ENCODE results near the gene SLC39A9. TPM values are rescaled to one million over a fixed set of nuclear protein-coding genes. Genes with fewer than 3 reads are reported as not detected.

The SLC39A9 gene
- total and polyA plus RNA-seq, 2 donors (not counting 1 experiment from before 2014, with no cell fraction given), result 18.4 to 59.1 TPM

GRCh38 chr14:69484444-69485314 is 86.2 kb downstream of the SLC39A9 start, which contains the start of gene PLEKHD1:
Gene PLEKHD1 (plus strand): TSS chr14:69484728. CDS start chr14:69484966, 238 bp downstream.
- Histone ChIP-seq H2AFZ (ENCODE audit: insufficient read depth, low read depth, low read length, poor library complexity, severe bottlenecking) (no peak within 1 kb of the TSS), H4K20me1 (ENCODE audit: control insufficient read depth, insufficient read depth, low read length, poor library complexity, severe bottlenecking) (no peaks in the 10 kb centered on the region), H3K27ac (ENCODE audit: low read length in 2 of 2) (no peak within 1 kb of the TSS), H3K4me3 (ENCODE audit: control extremely low read depth in 1 of 5, extremely low read depth in 1 of 5, insufficient read depth in 1 of 5, low read depth in 2 of 5, low read length in 4 of 5) (no peak within 1 kb of the TSS), H3K4me2 (replicated peaks; ENCODE audit: low read depth, low read length, poor library complexity, severe bottlenecking) (peak within 1 kb of the TSS; percentile 50), H3K9me3 (ENCODE audit: control extremely low read depth in 1 of 3, control insufficient read depth in 2 of 3, insufficient read depth in 1 of 3, low read length in 2 of 3) (no peaks in the 10 kb centered on the region), H3K27me3 (replicated peaks in 1 of 4; ENCODE audit: control extremely low read depth in 1 of 4, control insufficient read depth in 3 of 4, insufficient read depth in 4 of 4, low read length in 3 of 4) (peaks cover 0 to 51% (median 17%) of the 10 kb centered on the region in 4 experiments), H3K36me3 (replicated peaks in 1 of 2; ENCODE audit: control extremely low read depth in 1 of 2, control insufficient read depth in 1 of 2, extremely low read depth in 1 of 2, insufficient read depth in 2 of 2, low read length in 1 of 2) (no peaks in the 10 kb centered on the region), H3K4me1 (ENCODE audit: control insufficient read depth in 2 of 2, insufficient read depth in 2 of 2, low read length in 2 of 2) (peaks cover 11 to 16% of the 10 kb centered on the region in 2 donors), H3K9ac (ENCODE audit: low read length) (no peak within 1 kb of the TSS), H3K79me2 (ENCODE audit: control insufficient read depth, insufficient read depth, low read length) (no peaks in the 10 kb centered on the region)
- Mint-ChIP-seq H3K9me3 (ENCODE audit: insufficient read depth) (no peaks in the 10 kb centered on the region), H3K4me1 (peaks cover 23% of the 10 kb centered on the region), H3K4me3 (peak within 1 kb of the TSS; percentile 57), H3K27me3 (peaks cover 50% of the 10 kb centered on the region), H3K27ac (no peak within 1 kb of the TSS)
- no peak for DNase-seq
- TF ChIP-seq CTCF (IDR thresholded peaks at IDR 0.05) (no peak), EZH2 (IDR thresholded peaks at IDR 0.05; ENCODE audit: borderline replicate concordance, insufficient read depth, low read depth, low read length, poor library complexity, severe bottlenecking) (no peak)
- CTCF ChIA-PET, result interaction anchor here (0.6 to 1.7 kb wide), 3 partner anchors 25 to 242 kb away, joined by 3 to 4 read pairs (median 3); no protein-coding TSS in a partner anchor
- POLR2A ChIA-PET, result no interaction called here
- 4% methylated on average over 85 of the region's 86 CpGs for WGBS (ENCODE audit: insufficient coverage)
- ATAC-seq (ENCODE audit: low read depth), result no peak
- intact Hi-C loops (cut with micrococcal nuclease), result no loop called here

GRCh38 chr14:69485315-69485660 is 86.8 kb downstream of the SLC39A9 start:
- H3K36me3 ChIP-seq (replicated peaks in 1 of 2; ENCODE audit: control extremely low read depth in 1 of 2, control insufficient read depth in 1 of 2, extremely low read depth in 1 of 2, insufficient read depth in 2 of 2, low read length in 1 of 2), result no peaks in the 10 kb centered on the region
- WGBS (ENCODE audit: insufficient coverage), result 67% methylated on average over 4 of the region's 11 CpGs
- ChIA-PET POLR2A (no interaction called here), CTCF (interaction anchor here (1.6 to 1.7 kb wide), 2 partner anchors 25 to 242 kb away, joined by 3 to 4 read pairs; no protein-coding TSS in a partner anchor)
- H3K27me3 Mint-ChIP-seq, result peaks cover 49% of the 10 kb centered on the region
- H3K9me3 Mint-ChIP-seq (ENCODE audit: insufficient read depth), result no peaks in the 10 kb centered on the region
- peaks cover 0 to 51% (median 17%) of the 10 kb centered on the region in 4 experiments for H3K27me3 ChIP-seq (replicated peaks in 1 of 4; ENCODE audit: control extremely low read depth in 1 of 4, control insufficient read depth in 3 of 4, insufficient read depth in 4 of 4, low read length in 3 of 4)
- peaks cover 23% of the 10 kb centered on the region for H3K4me1 Mint-ChIP-seq
- intact Hi-C loops (cut with micrococcal nuclease), result no loop called here
- no peak overlapping the region for H3K4me3 Mint-ChIP-seq
- no peaks in the 10 kb centered on the region for H3K9me3 ChIP-seq (ENCODE audit: control extremely low read depth in 1 of 3, control insufficient read depth in 2 of 3, insufficient read depth in 1 of 3, low read length in 2 of 3)
- peaks cover 11 to 16% of the 10 kb centered on the region in 2 donors for H3K4me1 ChIP-seq (ENCODE audit: control insufficient read depth in 2 of 2, insufficient read depth in 2 of 2, low read length in 2 of 2)
- H2AFZ ChIP-seq (ENCODE audit: insufficient read depth, low read depth, low read length, poor library complexity, severe bottlenecking), result no peak overlapping the region
- H3K27ac Mint-ChIP-seq, result no peak overlapping the region
- H3K9ac ChIP-seq (ENCODE audit: low read length), result no peak overlapping the region
- H3K4me2 ChIP-seq (replicated peaks; ENCODE audit: low read depth, low read length, poor library complexity, severe bottlenecking), result peak overlapping the region; percentile 50
- no peak overlapping the region for H3K27ac ChIP-seq (ENCODE audit: low read length in 2 of 2)
- TF ChIP-seq CTCF (IDR thresholded peaks at IDR 0.05) (no peak), EZH2 (IDR thresholded peaks at IDR 0.05; ENCODE audit: borderline replicate concordance, insufficient read depth, low read depth, low read length, poor library complexity, severe bottlenecking) (no peak)
- no peak for ATAC-seq (ENCODE audit: low read depth)
- no peak for DNase-seq
- H3K4me3 ChIP-seq (ENCODE audit: control extremely low read depth in 1 of 5, extremely low read depth in 1 of 5, insufficient read depth in 1 of 5, low read depth in 2 of 5, low read length in 4 of 5), result no peak overlapping the region
- H4K20me1 ChIP-seq (ENCODE audit: control insufficient read depth, insufficient read depth, low read length, poor library complexity, severe bottlenecking), result no peaks in the 10 kb centered on the region
- no peaks in the 10 kb centered on the region for H3K79me2 ChIP-seq (ENCODE audit: control insufficient read depth, insufficient read depth, low read length)

Data from B cell (primary cell).